Astrocyte of the spinal cord (primary cell): ENCODE results near the gene SHISA8.

Experiments used
- DNase-seq: peaks from one replicate; pipeline ENCODE4 v3.0.0; 2011; ENCODE audit warnings: low read depth, low spot score
- H3K4me3 ChIP-seq: 2 replicates; pipeline ENCODE4 v1.5.1; 2011; ENCODE audit warnings: low read depth, mild to moderate bottlenecking, low read length, moderate library complexity
- CTCF ChIP-seq: IDR thresholded peaks from 2 replicates; pipeline ENCODE4 v1.5.1; 2012; ENCODE audit warnings: low read depth, mild to moderate bottlenecking, low read length, inconsistent platforms
- in situ Hi-C: cut with HindIII; loops from 2 replicates; pipeline ENCODE4 v1.10.0; 2017; ENCODE audit warnings: low sequenced_read_pairs

The SHISA8 gene

DNA sequence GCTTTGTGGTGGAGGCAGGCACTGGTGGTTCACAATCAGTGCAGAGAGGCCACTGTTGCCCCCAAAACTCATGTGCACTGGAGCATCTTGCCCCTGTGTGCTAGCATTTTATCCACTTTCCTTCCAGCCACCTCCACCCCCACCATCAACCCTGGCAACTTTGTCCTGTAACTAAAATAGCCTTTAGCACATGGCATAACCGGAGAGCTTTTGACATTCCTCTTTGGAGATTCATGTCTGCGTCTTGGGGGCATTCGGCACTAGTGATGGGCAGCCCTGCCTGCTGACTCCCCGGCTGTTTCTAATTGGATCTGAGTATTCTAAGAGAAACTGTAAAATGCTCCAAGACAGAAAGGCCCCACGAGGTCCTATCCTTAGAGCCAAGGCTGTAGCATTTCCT is 15.8 kb downstream of the SHISA8 start:
- no peak for TF ChIP-seq CTCF
- in situ Hi-C loops, result no loop called here
- no peak for DNase-seq

GRCh38 chr22:41898645-41899044 is 16.2 kb downstream of the SHISA8 start:
- in situ Hi-C loops, result no loop called here
- H3K4me3 ChIP-seq, result no peak overlapping the region
- TF ChIP-seq CTCF, result no peak
- no peak for DNase-seq

More for the DNA sequence above, 15.8 kb downstream of the SHISA8 start:
- H3K4me3 ChIP-seq, result no peak overlapping the region

DNA sequence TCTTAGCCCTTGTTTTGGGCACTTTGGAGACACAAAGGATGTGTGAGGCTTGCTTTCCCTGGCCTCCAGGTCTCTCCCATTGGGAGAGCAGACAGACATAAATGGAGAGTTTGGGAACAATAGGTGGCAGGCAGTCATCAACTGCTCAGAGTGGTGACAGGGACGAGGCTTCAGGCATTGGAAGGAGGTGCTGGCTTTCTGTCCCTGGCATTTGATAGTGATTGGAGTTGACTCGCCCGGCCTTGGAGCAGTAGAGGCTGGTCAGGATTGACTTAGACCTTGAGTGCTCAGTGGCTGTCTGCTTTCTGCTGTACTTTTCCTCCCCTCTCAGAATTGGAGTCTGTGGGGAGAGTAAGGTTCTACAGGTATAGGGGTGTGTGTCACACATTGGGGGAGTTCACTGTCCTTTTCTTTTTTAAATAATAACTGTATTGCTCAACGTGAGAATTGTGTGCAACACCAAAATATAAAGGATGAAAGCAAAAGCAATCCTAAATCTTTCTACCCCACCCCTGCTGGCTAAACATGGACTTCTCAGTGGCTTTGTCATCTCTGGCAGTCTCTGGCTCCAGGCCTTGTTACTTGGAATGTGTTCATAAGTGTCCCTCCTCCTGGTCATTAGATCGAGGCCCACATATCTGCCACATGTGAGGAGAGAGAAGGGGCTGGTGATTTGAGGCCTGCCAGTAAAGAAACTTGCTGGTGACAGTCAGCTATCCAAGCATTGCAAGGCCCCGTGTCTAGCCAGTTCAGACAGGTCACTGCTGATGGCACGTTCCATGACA is 21.1 kb downstream of the SHISA8 start:
- in situ Hi-C loops, result no loop called here
- DNase-seq, result no peak
- H3K4me3 ChIP-seq, result no peak overlapping the region
- no peak for TF ChIP-seq CTCF

- TF ChIP-seq CTCF, result no peak
- no peak for DNase-seq
- in situ Hi-C loops, result no loop called here
- no peak overlapping the region for H3K4me3 ChIP-seq
These were observed 22.2 kb downstream of the SHISA8 start for GRCh38 chr22:41892721-41893120.

- TF ChIP-seq CTCF, result no peak
- DNase-seq, result no peak
- no peak overlapping the region for H3K4me3 ChIP-seq
- in situ Hi-C loops, result no loop called here
These were observed 23.5 kb downstream of the SHISA8 start for GRCh38 chr22:41891407-41891806.

DNA sequence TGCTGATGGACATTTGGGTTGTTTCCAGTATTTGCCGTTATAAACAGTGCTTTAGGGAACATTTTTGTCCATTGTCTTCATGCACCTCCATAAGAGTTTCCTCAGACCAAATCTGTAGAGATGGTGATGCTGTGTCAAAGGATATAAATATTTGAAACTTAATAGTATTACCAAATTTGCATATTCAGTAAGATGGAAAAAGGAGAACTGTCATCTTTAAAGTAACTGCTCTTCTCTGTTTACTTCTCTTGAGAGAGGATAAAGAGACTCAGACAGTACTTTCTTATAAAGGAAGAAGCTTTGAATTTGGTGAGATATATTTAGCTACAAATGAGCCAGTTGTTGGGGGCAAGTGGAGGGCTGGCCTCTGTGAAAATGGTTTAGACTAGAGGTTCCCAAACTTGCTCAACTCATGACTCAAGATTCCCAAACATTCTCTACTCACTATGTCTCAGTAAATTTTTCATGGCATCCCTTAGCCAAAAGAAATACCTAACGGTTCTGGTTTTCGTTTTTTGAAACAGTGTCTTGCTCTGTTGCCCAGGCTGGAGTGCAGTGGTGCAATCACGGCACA is 26.2 kb downstream of the SHISA8 start:
- no peak overlapping the region for H3K4me3 ChIP-seq
- TF ChIP-seq CTCF, result no peak
- DNase-seq, result no peak
- in situ Hi-C loops, result no loop called here
